Measurements from ENCODE around the gene CTBP1.

DNA sequence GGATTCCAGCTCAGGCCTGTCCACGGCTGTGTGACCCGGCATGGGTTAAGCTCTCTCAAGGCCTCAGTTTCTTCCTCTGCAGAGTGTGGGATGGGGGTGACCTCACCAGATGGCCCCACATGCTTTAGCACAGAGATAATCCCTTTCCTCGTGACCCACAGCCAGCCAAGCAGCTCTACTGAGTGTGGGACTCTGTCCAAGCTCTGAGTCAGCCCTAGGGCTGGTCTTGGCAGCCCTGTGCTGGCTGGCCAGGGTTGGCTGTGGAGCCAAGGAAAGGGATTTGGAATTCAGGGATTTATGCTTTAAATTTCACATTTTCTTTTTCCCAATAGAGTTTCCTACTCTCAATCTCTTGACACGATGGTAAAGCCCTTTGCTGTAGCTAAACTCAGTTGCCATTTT is 56.8 kb downstream of the CTBP1 start:
- peak; percentile 88 for TF ChIP-seq NFIC (IDR thresholded peaks at IDR 0.05)
- TF ChIP-seq MAX (IDR thresholded peaks at IDR 0.05) = peak; percentile 55
- TF ChIP-seq CEBPB (IDR thresholded peaks at IDR 0.05) = no peak
- peak; percentile 61; the same call in 1 of the 2 replicates for TF ChIP-seq USF1 (IDR thresholded peaks at IDR 0.05)
- TF ChIP-seq FOXM1 (IDR thresholded peaks at IDR 0.05; ENCODE audit: borderline replicate concordance, low read depth) = no peak
- TF ChIP-seq, protein P1, sequence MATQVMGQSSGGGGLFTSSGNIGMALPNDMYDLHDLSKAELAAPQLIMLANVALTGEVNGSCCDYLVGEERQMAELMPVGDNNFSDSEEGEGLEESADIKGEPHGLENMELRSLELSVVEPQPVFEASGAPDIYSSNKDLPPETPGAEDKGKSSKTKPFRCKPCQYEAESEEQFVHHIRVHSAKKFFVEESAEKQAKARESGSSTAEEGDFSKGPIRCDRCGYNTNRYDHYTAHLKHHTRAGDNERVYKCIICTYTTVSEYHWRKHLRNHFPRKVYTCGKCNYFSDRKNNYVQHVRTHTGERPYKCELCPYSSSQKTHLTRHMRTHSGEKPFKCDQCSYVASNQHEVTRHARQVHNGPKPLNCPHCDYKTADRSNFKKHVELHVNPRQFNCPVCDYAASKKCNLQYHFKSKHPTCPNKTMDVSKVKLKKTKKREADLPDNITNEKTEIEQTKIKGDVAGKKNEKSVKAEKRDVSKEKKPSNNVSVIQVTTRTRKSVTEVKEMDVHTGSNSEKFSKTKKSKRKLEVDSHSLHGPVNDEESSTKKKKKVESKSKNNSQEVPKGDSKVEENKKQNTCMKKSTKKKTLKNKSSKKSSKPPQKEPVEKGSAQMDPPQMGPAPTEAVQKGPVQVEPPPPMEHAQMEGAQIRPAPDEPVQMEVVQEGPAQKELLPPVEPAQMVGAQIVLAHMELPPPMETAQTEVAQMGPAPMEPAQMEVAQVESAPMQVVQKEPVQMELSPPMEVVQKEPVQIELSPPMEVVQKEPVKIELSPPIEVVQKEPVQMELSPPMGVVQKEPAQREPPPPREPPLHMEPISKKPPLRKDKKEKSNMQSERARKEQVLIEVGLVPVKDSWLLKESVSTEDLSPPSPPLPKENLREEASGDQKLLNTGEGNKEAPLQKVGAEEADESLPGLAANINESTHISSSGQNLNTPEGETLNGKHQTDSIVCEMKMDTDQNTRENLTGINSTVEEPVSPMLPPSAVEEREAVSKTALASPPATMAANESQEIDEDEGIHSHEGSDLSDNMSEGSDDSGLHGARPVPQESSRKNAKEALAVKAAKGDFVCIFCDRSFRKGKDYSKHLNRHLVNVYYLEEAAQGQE (IDR thresholded peaks at IDR 0.05; ENCODE audit: low read depth) = no peak
- TF ChIP-seq EP300 (IDR thresholded peaks at IDR 0.05; ENCODE audit: borderline replicate concordance) = no peak
- TF ChIP-seq RAD21 (IDR thresholded peaks at IDR 0.05; ENCODE audit: low read depth) = no peak
- TF ChIP-seq YY1 (IDR thresholded peaks at IDR 0.05; ENCODE audit: low read depth) = no peak
- TF ChIP-seq CREB1 (IDR thresholded peaks at IDR 0.05; ENCODE audit: low read depth) = no peak
- TF ChIP-seq TCF12 (IDR thresholded peaks at IDR 0.05; ENCODE audit: low read depth) = peak; percentile 26; the same call in 1 of the 2 replicates
- no peak for TF ChIP-seq ZBTB7A (IDR thresholded peaks at IDR 0.05; ENCODE audit: low read depth)
- no peak for TF ChIP-seq TAF1 (IDR thresholded peaks at IDR 0.05; ENCODE audit: low read depth)
- TF ChIP-seq EGR1 (IDR thresholded peaks at IDR 0.05) = no peak
